HepG2 (cell line): ENCODE results near the gene SCGB1C2. TPM values are rescaled to one million over a fixed set of nuclear protein-coding genes. Genes with fewer than 3 reads are reported as not detected.

Experiments
- ATAC-seq: fragments of 200-7000 bp; cut with Tn5 transposase; 3 replicates; pipeline ENCODE4 v1.9.1; 2020; ENCODE audit warnings: mild to moderate bottlenecking, moderate library complexity
- BruUV-seq: library from RNA; stranded (reverse); fragments of 400-500 nt; replicated peaks from 2 replicates; lab custom pipeline; 2021; lab: Mats Ljungman, UMichigan
- CTCF ChIA-PET: fragments of 300-600 bp; formaldehyde crosslinking; extraction: SDS; loops from one replicate; lab custom pipeline; 2021; ENCODE audit warnings: low total read pairs, inconsistent platforms, low intra/inter-chr PET ratio; lab: Yijun Ruan, JAX
- POLR2A ChIA-PET: fragments of 350-600 bp; sonication (Branson Sonifier 250); formaldehyde crosslinking; loops from one replicate; lab custom pipeline; 2020; ENCODE audit warnings: antibody characterized with exemption, inconsistent platforms; lab: Yijun Ruan, JAX
- DNase-seq: peaks from one replicate; pipeline ENCODE4 v3.0.0-alpha.2; 2015; ENCODE audit warnings: low spot score
- FAIRE-seq: peaks from 3 replicates; lab custom pipeline; 2011; peaks lifted over from hg19 to GRCh38; lab: Jason Lieb, UNC
- H2AFZ ChIP-seq: one replicate; pipeline ENCODE4 v1.6.1; 2011; ENCODE audit warnings: low read length, inconsistent platforms
- H3K27ac ChIP-seq: fragments of 300-600 bp; 3 replicates; pipeline ENCODE4 v1.8.0; 2011; ENCODE audit warnings: mixed run types, mild to moderate bottlenecking, mixed read lengths, low read length, inconsistent platforms; ENCODE audit not compliant: insufficient read depth; ENCODE audit errors: extremely low read length
- H3K27me3 ChIP-seq, 2 experiments: fragments of 200-600 bp in 1 of 2; 2 replicates in 1 of 2; 3 replicates in 1 of 2; pipeline versions ENCODE4 v1.6.0 to v1.8.0; 2011; ENCODE audit warnings: low read length in 2 of 2, mild to moderate bottlenecking in 2 of 2, moderate library complexity in 2 of 2, inconsistent platforms in 1 of 2; ENCODE audit not compliant: insufficient read depth in 2 of 2, control insufficient read depth in 1 of 2
- H3K36me3 ChIP-seq, 2 experiments: fragments of 200-600 bp in 1 of 2; replicated peaks in 1 of 2; 2 replicates in 1 of 2; 3 replicates in 1 of 2; pipeline versions ENCODE4 v1.5.1 to v1.8.0; 2011; ENCODE audit warnings: low read length in 2 of 2, inconsistent platforms in 1 of 2; ENCODE audit not compliant: insufficient read depth in 2 of 2, control insufficient read depth in 1 of 2
- H3K4me1 ChIP-seq: 2 replicates; pipeline ENCODE4 v1.5.1; 2012; ENCODE audit warnings: low read length, inconsistent platforms; ENCODE audit not compliant: insufficient read depth
- H3K4me2 ChIP-seq: 2 replicates; pipeline ENCODE4 v1.6.0; 2011; ENCODE audit warnings: low read depth, low read length, inconsistent platforms
- H3K4me3 ChIP-seq, 3 experiments: fragments of 200-600 bp in 1 of 3; sonication (generic), shearing (Covaris generic) in 1 of 3; replicated peaks in 1 of 3; 2 replicates each; pipeline ENCODE4 v1.5.1; 2011 to 2016; ENCODE audit warnings: low read length in 3 of 3, inconsistent platforms in 2 of 3, low read depth in 2 of 3, mild to moderate bottlenecking in 2 of 3, control low read depth in 1 of 3, mixed read lengths in 1 of 3; ENCODE audit not compliant: insufficient read depth in 1 of 3
- H3K79me2 ChIP-seq: one replicate; pipeline ENCODE4 v1.6.1; 2011; ENCODE audit warnings: low read length, inconsistent platforms; ENCODE audit not compliant: insufficient read depth
- H3K9ac ChIP-seq: 2 replicates; pipeline ENCODE4 v1.6.0; 2011; ENCODE audit warnings: mild to moderate bottlenecking, low read depth, low read length, inconsistent platforms; ENCODE audit not compliant: insufficient read depth
- H3K9me3 ChIP-seq: 2 replicates; pipeline ENCODE4 v1.5.1; 2012; ENCODE audit warnings: mild to moderate bottlenecking, low read length
- H4K20me1 ChIP-seq: 2 replicates; pipeline ENCODE4 v1.6.0; 2011; ENCODE audit warnings: inconsistent platforms, mild to moderate bottlenecking, low read length, moderate library complexity; ENCODE audit not compliant: insufficient read depth
- AKNA ChIP-seq: sonication (generic); formaldehyde crosslinking; IDR thresholded peaks from 2 replicates; pipeline ENCODE4 v1.4.0; 2020; ENCODE audit warnings: missing genetic modification reagents, borderline replicate concordance
- CHD4 ChIP-seq: fragments of 200-600 bp; sonication (generic); IDR thresholded peaks from 2 replicates; pipeline ENCODE4 v1.7.0; 2017; ENCODE audit warnings: mild to moderate bottlenecking, low read length, borderline replicate concordance
- RFX3 ChIP-seq: IDR thresholded peaks from 2 replicates; pipeline ENCODE4 v1.6.1; 2016; ENCODE audit warnings: missing biosample characterization, missing genetic modification reagents
- TRAFD1 ChIP-seq: sonication (generic); formaldehyde crosslinking; IDR thresholded peaks from 2 replicates; pipeline ENCODE4 v1.5.1; 2020; ENCODE audit warnings: missing genetic modification reagents, mild to moderate bottlenecking, borderline replicate concordance
- XBP1 ChIP-seq: sonication (generic); formaldehyde crosslinking; IDR thresholded peaks from 2 replicates; pipeline ENCODE4 v1.5.0; 2020; ENCODE audit warnings: missing genetic modification reagents
- ZNF597 ChIP-seq: sonication (generic); formaldehyde crosslinking; IDR thresholded peaks from 2 replicates; pipeline ENCODE4 v1.5.0; 2020; ENCODE audit warnings: missing genetic modification reagents
- ZNF687 ChIP-seq: sonication (generic); formaldehyde crosslinking; IDR thresholded peaks from 2 replicates; pipeline ENCODE4 v1.5.1; 2020; ENCODE audit warnings: mild to moderate bottlenecking, missing genetic modification reagents, moderate library complexity
- ZNF761 ChIP-seq: sonication (generic); formaldehyde crosslinking; conservative IDR thresholded peaks from 2 replicates; pipeline ENCODE4 v1.4.0; 2020; ENCODE audit warnings: mild to moderate bottlenecking, missing genetic modification reagents
- ZNF780A ChIP-seq: sonication (generic); formaldehyde crosslinking; IDR thresholded peaks from 2 replicates; pipeline ENCODE4 v1.8.0; 2022; ENCODE audit warnings: mild to moderate bottlenecking, missing genetic modification reagents, moderate library complexity
- ZSCAN31 ChIP-seq: sonication (generic); formaldehyde crosslinking; IDR thresholded peaks from 2 replicates; pipeline ENCODE4 v1.5.0; 2020; ENCODE audit warnings: low read depth, mild to moderate bottlenecking, missing genetic modification reagents
- WGBS: methylation state at CpG from one replicate; pipeline ENCODE4 v1.1.6; 2017; ENCODE audit warnings: low lambda C conversion rate; 5-methylcytosine and 5-hydroxymethylcytosine counted together
- in situ Hi-C: cut with HindIII; loops from 2 replicates; pipeline ENCODE4 v1.10.0; 2017; ENCODE audit warnings: low pct_unique_long_range_greater_than_20kb; ENCODE audit not compliant: extremely low pct_ligation_motif_present
- intact Hi-C: fragments of 100-400 bp; cut with micrococcal nuclease; formaldehyde crosslinking; loops from one replicate; pipeline ENCODE4 v1.10.0; 2022; ENCODE audit not compliant: unreplicated experiment
- polyA plus RNA-seq, 8 experiments: library from polyadenylated mRNA; depleted of rRNA in 3 of 8; stranded (reverse) in 7 of 8; unstranded in 1 of 8; fragments of >200 nt; fragmentation: Illumina TruSeq in 4 of 8; extraction: Trizol in 4 of 8; gene quantifications; 2 replicates each; pipeline versions ENCODE4 v1.2.1 to v1.2.3, GENCODE V29; 2011 to 2016; ENCODE audit warnings: low read depth in 4 of 8, missing spikeins in 1 of 8, mixed read lengths in 1 of 8; ENCODE audit not compliant: insufficient read depth in 1 of 8
- total RNA-seq, 5 experiments: library from RNA; depleted of rRNA; stranded (reverse); fragments of >200 nt; fragmentation: Illumina TruSeq; extraction: Trizol; gene quantifications; 2 replicates each; pipeline ENCODE4 v1.2.3, GENCODE V29; 2016; ENCODE audit warnings: low read depth in 1 of 5

Gene SCGB1C2
- total and polyA plus RNA-seq, 2 of the 13 experiments (the other 11 are each of a cell fraction or from before 2014, with no cell fraction given) = not detected

- Histone ChIP-seq H2AFZ (no peak overlapping the region), H3K4me1 (peaks cover 15% of the 10 kb centered on the region), H3K27me3 (peaks cover 11 to 80% of the 10 kb centered on the region in 2 experiments), H4K20me1 (no peaks in the 10 kb centered on the region), H3K4me2 (peak overlapping the region; percentile 55), H3K9me3 (no peaks in the 10 kb centered on the region), H3K9ac (no peak overlapping the region), H3K27ac (no peak overlapping the region), H3K79me2 (no peaks in the 10 kb centered on the region), H3K4me3 (peak overlapping the region; percentile 16 to 50 (median 20); a peak in 3 of 6 replicates), H3K36me3 (no peaks in the 10 kb centered on the region)
- intact Hi-C loops (no loop called here), in situ Hi-C loops (no loop called here)
- CTCF ChIA-PET = no interaction called here
- no TSS peak for BruUV-seq
- DNase-seq = no peak
- POLR2A ChIA-PET = no interaction called here
- WGBS = 3% methylated on average over 5 of the region's 112 CpGs
- peak; percentile 19 for ATAC-seq
- no peak for FAIRE-seq
- TF ChIP-seq ZNF687 (CRISPR knock-in tag) = peak; percentile 14; the same call in 1 of the 2 replicates
- TF ChIP-seq TRAFD1 (CRISPR knock-in tag) = no peak
- no peak for TF ChIP-seq ZSCAN31 (CRISPR knock-in tag)
- no peak for TF ChIP-seq XBP1
- no peak for TF ChIP-seq RFX3
- no peak for TF ChIP-seq AKNA (CRISPR knock-in tag)
- TF ChIP-seq CHD4 = no peak
- TF ChIP-seq ZNF597 (CRISPR knock-in tag) = no peak
- no peak for TF ChIP-seq ZNF780A
- TF ChIP-seq ZNF761 (CRISPR knock-in tag) = no peak
Measured at GRCh38 chr17:180381-181244, 43.2 kb downstream of the SCGB1C2 start.
